ENCODE measurements around the gene VPS9D1. TPM values are rescaled to one million over a fixed set of nuclear protein-coding genes. Genes with fewer than 3 reads are reported as not detected.
"Not testable (repeated sequence)": the region's sequence is repeated elsewhere in the genome, so short reads cannot be mapped to it uniquely, and the experiment has no call there.

Gene VPS9D1
- total and polyA plus RNA-seq, 11 donors = 7.3 to 20.2 (median 11.0) TPM

GRCh38 chr16:89685916-89686315, 34.8 kb downstream of the VPS9D1 start:
- DNase-seq (no peak), ATAC-seq (no peak)
- peak overlapping the region in 5 of 12 donors; percentile 66 to 86 (median 75) for H3K4me3 ChIP-seq

GRCh38 chr16:89678258-89678657, 42.4 kb downstream of the VPS9D1 start:
- TF ChIP-seq CTCF (IDR thresholded peaks at IDR 0.05) = no peak
- TF ChIP-seq POLR2A (IDR thresholded peaks at IDR 0.05) = no peak
- Histone ChIP-seq H3K4me3 (no peak overlapping the region), H3K27me3 (no peaks in the 10 kb centered on the region), H3K9me3 (peaks cover 0 to 13% (median 0%) of the 10 kb centered on the region in 12 donors), H3K36me3 (no peaks in the 10 kb centered on the region), H3K27ac (no peak overlapping the region), H3K4me1 (no peaks in the 10 kb centered on the region)
- intact Hi-C loops (cut with DNase I) = no loop called here
- 94 to 99% (median 96%) methylated on average over 2 of the region's 2 CpGs for WGBS, 4 donors
- ATAC-seq (no peak), DNase-seq (no peak)

More at GRCh38 chr16:89685916-89686315, 34.8 kb downstream of the VPS9D1 start:
- H3K9me3 ChIP-seq = no peaks in the 10 kb centered on the region
- H3K36me3 ChIP-seq = peaks cover 0 to 19% (median 4%) of the 10 kb centered on the region in 9 donors
- H3K4me1 ChIP-seq = peaks cover 0 to 16% (median 8%) of the 10 kb centered on the region in 12 donors
- intact Hi-C loops (cut with DNase I) = no loop called here
- WGBS, 4 donors = 95 to 100% (median 99%) methylated on average over 1 of the region's 1 CpG
- no peak overlapping the region for H3K27ac ChIP-seq
- no peak for TF ChIP-seq POLR2A (IDR thresholded peaks at IDR 0.05)
- no peak for TF ChIP-seq CTCF (IDR thresholded peaks at IDR 0.05)
- H3K27me3 ChIP-seq = no peaks in the 10 kb centered on the region

DNA sequence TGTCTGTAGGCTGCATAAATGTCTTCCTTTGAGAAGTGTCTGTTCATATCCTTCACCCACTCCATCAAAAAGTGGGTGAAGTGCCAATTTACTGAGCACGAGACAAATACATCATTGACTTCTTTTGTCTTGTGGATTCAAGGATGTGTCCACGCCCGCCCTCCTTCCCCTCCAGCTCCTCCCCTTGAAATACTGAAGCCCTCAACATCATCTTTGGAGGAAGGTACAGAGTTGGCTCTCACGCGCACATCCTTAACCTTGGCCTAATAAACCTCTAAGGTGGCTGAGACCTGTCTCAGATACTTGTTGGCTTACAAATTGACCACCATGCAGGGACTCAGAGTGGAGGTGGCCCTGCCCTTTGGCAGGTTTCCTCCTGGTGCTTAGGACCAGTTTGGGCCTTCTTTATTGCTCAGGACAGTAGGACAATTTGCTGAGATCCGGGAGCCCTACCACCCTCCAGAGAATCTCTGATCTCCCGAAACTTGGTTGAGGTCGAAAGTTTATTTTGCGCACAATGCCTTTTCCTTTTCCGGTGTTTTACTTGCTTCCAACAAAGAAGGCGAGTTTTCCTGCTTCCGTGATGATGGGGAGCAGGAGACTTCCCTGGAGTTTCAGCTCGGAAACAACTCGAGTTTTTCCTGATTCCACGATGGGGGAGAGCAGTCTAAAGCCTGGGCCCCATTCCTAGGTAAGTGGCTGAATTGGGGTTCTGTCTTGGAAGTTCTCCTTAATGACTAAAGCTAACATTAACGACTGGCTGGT, 48.3 kb downstream of the VPS9D1 start:
- ATAC-seq (peak in 1 of 4 donors; percentile 69), DNase-seq (no peak)
- no peak for TF ChIP-seq CTCF (IDR thresholded peaks at IDR 0.05)
- TF ChIP-seq POLR2A (IDR thresholded peaks at IDR 0.05) = no peak
- 71 to 80% (median 74%) methylated on average over 16 of the region's 16 CpGs for WGBS, 4 donors
- H3K27ac ChIP-seq = peak overlapping the region in 11 of 12 donors; percentile 19 to 85 (median 64)
- H3K27me3 ChIP-seq = no peaks in the 10 kb centered on the region
- H3K9me3 ChIP-seq = no peaks in the 10 kb centered on the region
- H3K36me3 ChIP-seq = no peaks in the 10 kb centered on the region
- H3K4me1 ChIP-seq = no peaks in the 10 kb centered on the region
- intact Hi-C loops (cut with DNase I) = no loop called here
- H3K4me3 ChIP-seq = peak overlapping the region in 5 of 12 donors; percentile 1 to 32 (median 14)

DNA sequence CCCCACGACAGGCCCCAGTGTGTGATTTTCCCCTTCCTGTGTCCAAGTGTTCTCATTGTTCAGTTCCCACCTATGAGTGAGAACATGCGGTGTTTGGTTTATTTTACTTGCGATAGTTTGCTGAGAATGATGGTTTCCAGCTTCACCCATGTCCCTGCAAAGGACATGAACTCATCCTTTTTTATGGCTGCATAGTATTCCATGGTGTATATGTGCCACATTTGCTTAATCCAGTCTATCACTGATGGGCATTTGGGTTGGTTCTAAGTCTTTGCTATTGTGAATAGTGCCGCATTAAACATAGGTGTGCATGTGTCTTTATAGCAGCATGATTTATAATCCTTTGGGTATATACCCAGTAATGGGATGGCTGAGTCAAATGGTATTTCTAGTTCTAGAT, 49.1 kb downstream of the VPS9D1 start:
- WGBS, 4 donors = 87 to 94% (median 92%) methylated on average over 4 of the region's 4 CpGs

More for the DNA sequence above, 49.1 kb downstream of the VPS9D1 start:
- H3K9me3 ChIP-seq; ATAC-seq; intact Hi-C loops (cut with DNase I); H3K36me3 ChIP-seq; H3K4me1 ChIP-seq; H3K4me3 ChIP-seq; H3K27me3 ChIP-seq; DNase-seq: not testable (repeated sequence)
- peak overlapping the region in 1 of 12 donors; percentile 14 for H3K27ac ChIP-seq
